Subcutaneous adipose tissue (tissue), 4 donors: ENCODE results near the gene SMIM13. TPM values are rescaled to one million over a fixed set of nuclear protein-coding genes. Genes with fewer than 3 reads are reported as not detected.

ENCODE experiments used
- CTCF ChIP-seq: fragments of 450-650 bp; IDR thresholded peaks from one replicate; pipeline ENCODE4 v1.5.1; 2016; ENCODE audit warnings: low read depth, mild to moderate bottlenecking, control low read depth, antibody characterized with exemption, moderate library complexity
- total RNA-seq, 4 donors: library from RNA; depleted of rRNA; stranded (reverse); fragments of >200 nt; gene quantifications; one replicate each; pipeline ENCODE4 v1.1.0, GENCODE V29; 2016

The SMIM13 gene
- total RNA-seq, 4 donors from 2014 or later: 4.0 to 9.9 (median 6.7) TPM

DNA sequence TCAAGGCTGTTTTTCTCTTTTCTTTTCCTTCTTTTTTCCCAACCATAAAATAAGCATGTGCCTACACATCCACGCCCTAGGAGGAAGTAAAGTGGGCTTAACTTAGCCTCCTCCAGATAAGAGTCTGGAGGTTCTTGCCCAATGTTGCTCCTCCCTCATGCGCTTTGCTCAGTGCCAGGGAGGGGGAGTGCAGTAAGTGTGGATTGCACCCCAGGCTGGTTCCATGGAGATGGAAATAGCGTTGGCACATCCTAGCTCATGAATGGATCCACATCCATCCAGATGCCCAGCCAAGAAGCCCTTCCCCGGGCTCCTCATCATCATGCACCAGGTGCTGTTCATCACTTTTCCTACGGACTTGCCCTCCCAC lies 80.6 kb downstream of the SMIM13 start:
- no peak for TF ChIP-seq CTCF

GRCh38 chr6:11177271-11177670 lies 83.6 kb downstream of the SMIM13 start:
- no peak for TF ChIP-seq CTCF

DNA sequence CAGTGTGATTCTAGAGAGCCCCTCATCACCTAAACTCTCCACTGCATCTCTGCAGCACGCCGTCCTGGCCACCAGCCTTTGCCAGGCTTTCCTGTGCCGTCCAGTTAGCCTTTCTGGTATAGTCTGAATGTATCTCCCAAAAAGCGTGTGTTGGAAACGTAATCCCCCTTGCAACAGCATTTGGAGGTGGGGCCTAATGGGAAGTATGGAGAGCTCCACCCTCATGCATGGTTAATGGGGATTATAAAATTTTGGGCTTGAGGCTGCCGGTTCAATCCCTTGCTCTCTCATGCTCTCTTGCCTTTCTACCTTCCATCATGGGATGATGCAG lies 85.4 kb downstream of the SMIM13 start:
- TF ChIP-seq CTCF: no peak

- TF ChIP-seq CTCF: no peak
Observed at GRCh38 chr6:11179419-11180202, 86.0 kb downstream of the SMIM13 start.

GRCh38 chr6:11181478-11182136 lies 88.0 kb downstream of the SMIM13 start:
- TF ChIP-seq CTCF: no peak

- no peak for TF ChIP-seq CTCF
Observed at GRCh38 chr6:11183761-11184362, 90.2 kb downstream of the SMIM13 start.

GRCh38 chr6:11185204-11185842 lies 91.7 kb downstream of the SMIM13 start:
- TF ChIP-seq CTCF: no peak
